KBM-7 (cell line): Measurements from ENCODE around the gene PRKCE.

Source experiments
- DNase-seq: peaks from one replicate; pipeline ENCODE4 v3.0.0-alpha.2; 2015
- in situ Hi-C: fragments of 300-500 bp; cut with MboI; formaldehyde crosslinking; loops from 2 replicates; pipeline ENCODE4 v1.14.3; 2020; ENCODE audit warnings: low sequenced_read_pairs, low pct_unique_long_range_greater_than_20kb, mixed read lengths

Gene PRKCE

GRCh38 chr2:46016091-46016490 lies 364.6 kb downstream of the PRKCE start:
- no peak for DNase-seq
- in situ Hi-C loops: loop anchor here (25.0 kb wide), 1 partner anchor 621 kb away; no protein-coding TSS in a partner anchor

- DNase-seq: no peak
- in situ Hi-C loops: loop anchor here (25.0 kb wide), 1 partner anchor 618 kb away; no protein-coding TSS in a partner anchor
Measured at GRCh38 chr2:46018773-46019591, 367.5 kb downstream of the PRKCE start.

- no peak for DNase-seq
- in situ Hi-C loops: loop anchor here (25.0 kb wide), 1 partner anchor 617 kb away; no protein-coding TSS in a partner anchor
Measured at GRCh38 chr2:46020416-46020815, 368.9 kb downstream of the PRKCE start.

- DNase-seq: no peak
- in situ Hi-C loops: loop anchor here (25.0 kb wide), 1 partner anchor 614 kb away; no protein-coding TSS in a partner anchor
Measured at GRCh38 chr2:46023165-46023854, 371.8 kb downstream of the PRKCE start.

GRCh38 chr2:46024146-46024779 lies 372.8 kb downstream of the PRKCE start:
- in situ Hi-C loops: loop anchor here (25.0 kb wide), 1 partner anchor 613 kb away; no protein-coding TSS in a partner anchor

GRCh38 chr2:46025081-46025480 lies 373.6 kb downstream of the PRKCE start:
- in situ Hi-C loops: no loop called here

More at GRCh38 chr2:46024146-46024779, 372.8 kb downstream of the PRKCE start:
- no peak for DNase-seq

GRCh38 chr2:46025676-46026075 lies 374.2 kb downstream of the PRKCE start:
- DNase-seq: no peak

More at GRCh38 chr2:46025081-46025480, 373.6 kb downstream of the PRKCE start:
- no peak for DNase-seq

DNA sequence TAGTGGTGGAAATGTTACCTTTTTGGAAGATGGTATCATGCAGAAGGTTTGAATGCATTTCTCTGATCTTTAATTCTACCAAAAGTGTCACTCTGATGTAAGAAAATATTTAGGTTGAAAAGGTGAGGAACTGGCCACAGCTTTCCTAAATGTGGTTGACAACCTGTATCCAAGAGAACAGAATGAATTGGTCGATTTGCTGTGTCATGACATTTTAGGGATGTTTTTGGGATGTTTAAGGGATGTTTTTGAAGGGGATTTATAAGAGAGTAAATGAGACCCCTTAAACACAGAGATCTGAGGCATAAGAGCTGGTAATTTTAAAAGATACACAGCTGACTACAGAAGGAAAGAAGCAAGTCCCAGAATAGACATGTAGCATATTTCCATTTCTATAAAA lies 375.0 kb downstream of the PRKCE start:
- in situ Hi-C loops: no loop called here
- DNase-seq: no peak

More at GRCh38 chr2:46025676-46026075, 374.2 kb downstream of the PRKCE start:
- in situ Hi-C loops: no loop called here

DNA sequence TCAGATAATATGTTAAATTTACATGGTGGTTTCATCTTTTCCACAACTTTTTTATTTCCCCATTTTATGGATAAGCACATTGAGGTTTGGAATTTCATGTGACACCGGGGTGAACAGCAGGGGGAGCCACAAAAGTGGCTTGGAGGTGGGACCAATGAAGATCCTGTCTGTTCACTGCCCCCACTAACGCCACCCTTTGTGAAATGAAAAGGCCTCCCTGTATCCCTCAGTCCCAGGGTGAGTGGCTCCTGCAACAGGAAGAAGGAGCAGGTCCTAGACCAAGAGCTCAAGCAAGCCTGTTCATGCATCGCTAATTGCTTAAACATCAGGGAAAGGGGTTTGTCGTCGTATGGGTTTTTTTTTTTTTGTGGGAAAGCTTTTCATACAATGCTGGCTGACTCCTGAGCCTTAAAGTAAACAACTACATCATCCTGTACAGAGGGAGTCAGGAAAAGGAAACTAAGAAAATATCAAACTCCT lies 377.9 kb downstream of the PRKCE start:
- in situ Hi-C loops: no loop called here
- no peak for DNase-seq

DNA sequence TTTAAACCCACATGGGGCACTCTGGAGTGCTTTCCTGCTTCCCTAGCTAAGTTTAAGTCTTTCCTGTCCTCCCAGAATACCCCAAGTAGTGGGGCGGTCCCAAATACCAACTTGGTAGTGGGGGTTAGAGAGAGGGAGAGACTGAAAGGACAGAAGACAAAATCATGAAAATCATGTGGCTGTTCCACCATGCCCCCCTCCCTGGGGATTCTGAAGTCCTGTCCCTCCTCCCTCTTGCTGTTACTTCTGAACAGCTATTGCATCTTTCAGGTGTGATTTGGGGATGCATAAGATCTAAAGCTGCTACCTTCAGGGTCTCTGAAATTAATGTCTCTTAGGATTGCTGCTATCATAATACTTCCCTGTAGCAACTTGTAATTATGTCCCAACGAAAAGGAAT lies 378.9 kb downstream of the PRKCE start:
- in situ Hi-C loops: no loop called here
- no peak for DNase-seq

GRCh38 chr2:46032161-46032813 lies 380.8 kb downstream of the PRKCE start:
- in situ Hi-C loops: no loop called here
- DNase-seq: no peak

- in situ Hi-C loops: no loop called here
- no peak for DNase-seq
Measured at GRCh38 chr2:46032996-46033395, 381.5 kb downstream of the PRKCE start.

- in situ Hi-C loops: no loop called here
- DNase-seq: no peak
Measured at GRCh38 chr2:46034535-46034934, 383.1 kb downstream of the PRKCE start.

- in situ Hi-C loops: no loop called here
- no peak for DNase-seq
Measured at GRCh38 chr2:46036929-46037328, 385.5 kb downstream of the PRKCE start.

- in situ Hi-C loops: no loop called here
- no peak for DNase-seq
Measured at GRCh38 chr2:46039543-46040303, 388.2 kb downstream of the PRKCE start.

GRCh38 chr2:46040563-46041155 lies 389.2 kb downstream of the PRKCE start:
- in situ Hi-C loops: no loop called here
- no peak for DNase-seq

DNA sequence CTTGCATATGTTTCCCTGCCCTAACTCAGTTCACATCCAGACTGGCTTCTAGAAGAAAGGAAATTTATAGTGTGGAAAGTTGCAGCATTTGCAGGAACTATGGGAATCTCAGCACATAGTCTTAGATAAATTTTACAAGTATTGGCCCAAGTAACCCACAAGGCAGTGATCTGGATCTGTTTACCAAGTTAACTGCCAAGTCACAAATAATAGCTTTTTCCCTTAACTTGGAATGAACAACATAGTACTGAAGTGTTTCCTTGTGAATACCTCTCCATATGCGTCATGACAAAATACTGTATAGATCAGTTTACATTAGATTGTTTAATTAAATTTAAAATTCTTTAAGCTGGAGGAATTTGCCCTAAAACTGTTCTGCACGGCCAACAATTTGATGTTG lies 390.0 kb downstream of the PRKCE start:
- no peak for DNase-seq
- in situ Hi-C loops: no loop called here

- no peak for DNase-seq
- in situ Hi-C loops: no loop called here
Measured at GRCh38 chr2:46042207-46042637, 390.7 kb downstream of the PRKCE start.
